H9 (cell line): ENCODE results near the gene SLC19A1. TPM values are rescaled to one million over a fixed set of nuclear protein-coding genes. Genes with fewer than 3 reads are reported as not detected.

Source experiments
- DNase-seq: peaks from one replicate; pipeline ENCODE4 v3.0.0-alpha.2; 2017
- H2AFZ ChIP-seq: one replicate; pipeline ENCODE4 v1.6.1; 2013; ENCODE audit warnings: mild to moderate bottlenecking, low read length, control low read depth, moderate library complexity
- H2AK5ac ChIP-seq: 2 replicates; pipeline ENCODE4 v1.6.1; 2013; ENCODE audit warnings: low read length, control low read depth, mixed read lengths; ENCODE audit not compliant: insufficient read length
- H2BK120ac ChIP-seq: one replicate; pipeline ENCODE4 v1.6.1; 2013; ENCODE audit warnings: low read depth, mild to moderate bottlenecking, low read length, control low read depth, inconsistent platforms; ENCODE audit not compliant: poor library complexity, severe bottlenecking
- H2BK12ac ChIP-seq: 2 replicates; pipeline ENCODE4 v1.6.1; 2013; ENCODE audit warnings: low read length, control low read depth, mixed read lengths, low read depth; ENCODE audit not compliant: insufficient read length
- H2BK15ac ChIP-seq: 2 replicates; pipeline ENCODE4 v1.6.1; 2013; ENCODE audit warnings: low read depth, low read length, control low read depth
- H2BK20ac ChIP-seq: one replicate; pipeline ENCODE4 v1.6.1; 2013; ENCODE audit warnings: low read depth, mild to moderate bottlenecking, low read length, control low read depth, inconsistent platforms; ENCODE audit not compliant: poor library complexity, severe bottlenecking
- H2BK5ac ChIP-seq: 2 replicates; pipeline ENCODE4 v1.6.1; 2013; ENCODE audit warnings: low read length, control low read depth, mixed read lengths; ENCODE audit not compliant: insufficient read length
- H3K14ac ChIP-seq: 2 replicates; pipeline ENCODE4 v1.6.1; 2013; ENCODE audit warnings: low read length, control low read depth; ENCODE audit not compliant: insufficient read depth
- H3K18ac ChIP-seq: 2 replicates; pipeline ENCODE4 v1.6.1; 2013; ENCODE audit warnings: low read depth, mild to moderate bottlenecking, mixed read lengths, low read length, control low read depth; ENCODE audit not compliant: insufficient read length
- H3K23ac ChIP-seq: 2 replicates; pipeline ENCODE4 v1.6.1; 2013; ENCODE audit warnings: low read length, control low read depth, mixed read lengths, low read depth; ENCODE audit not compliant: insufficient read length
- H3K23me2 ChIP-seq: 2 replicates; pipeline ENCODE4 v1.6.1; 2013; ENCODE audit warnings: low read depth, mild to moderate bottlenecking, mixed read lengths, low read length, control low read depth; ENCODE audit not compliant: insufficient read length, poor library complexity, severe bottlenecking
- H3K27ac ChIP-seq: 2 replicates; pipeline ENCODE4 v1.5.1; 2013; ENCODE audit warnings: low read length, control low read depth, mixed read lengths, low read depth; ENCODE audit not compliant: insufficient read length
- H3K27me3 ChIP-seq: 2 replicates; pipeline ENCODE4 v1.6.1; 2013; ENCODE audit warnings: low read length, control low read depth, inconsistent platforms; ENCODE audit not compliant: insufficient read depth
- H3K4ac ChIP-seq: 2 replicates; pipeline ENCODE4 v1.6.1; 2013; ENCODE audit warnings: low read depth, mild to moderate bottlenecking, control low read depth, inconsistent platforms, low read length, moderate library complexity
- H3K4me1 ChIP-seq: 2 replicates; pipeline ENCODE4 v1.6.1; 2013; ENCODE audit warnings: low read length, control low read depth, inconsistent platforms; ENCODE audit not compliant: insufficient read depth
- H3K4me2 ChIP-seq: 2 replicates; pipeline ENCODE4 v1.6.1; 2013; ENCODE audit warnings: low read length, control low read depth, mixed read lengths; ENCODE audit not compliant: insufficient read length, insufficient read depth
- H3K56ac ChIP-seq: 2 replicates; pipeline ENCODE4 v1.6.1; 2013; ENCODE audit warnings: low read depth, mild to moderate bottlenecking, mixed read lengths, low read length, control low read depth; ENCODE audit not compliant: insufficient read length
- H3K79me1 ChIP-seq: 2 replicates; pipeline ENCODE4 v1.6.1; 2013; ENCODE audit warnings: low read depth, mild to moderate bottlenecking, moderate library complexity, low read length, control low read depth, inconsistent platforms; ENCODE audit not compliant: insufficient read depth, poor library complexity, severe bottlenecking
- H3K79me2 ChIP-seq: 2 replicates; pipeline ENCODE4 v1.6.1; 2013; ENCODE audit warnings: low read length, control low read depth, inconsistent platforms; ENCODE audit not compliant: insufficient read depth
- H3K9ac ChIP-seq: 2 replicates; pipeline ENCODE4 v1.6.1; 2013; ENCODE audit warnings: low read length, control low read depth, mixed read lengths; ENCODE audit not compliant: insufficient read length; ENCODE audit errors: extremely low read depth
- H3K9me3 ChIP-seq: one replicate; pipeline ENCODE4 v1.6.1; 2013; ENCODE audit warnings: low read depth, low read length, inconsistent platforms; ENCODE audit not compliant: control insufficient read depth
- H3T11ph ChIP-seq: one replicate; pipeline ENCODE4 v1.6.1; 2013; ENCODE audit warnings: mild to moderate bottlenecking, low read length, control low read depth, inconsistent platforms
- H4K20me1 ChIP-seq: one replicate; pipeline ENCODE4 v1.6.1; 2013; ENCODE audit not compliant: control insufficient read depth, insufficient read length, insufficient read depth
- H4K5ac ChIP-seq: 2 replicates; pipeline ENCODE4 v1.6.1; 2013; ENCODE audit warnings: low read depth, mild to moderate bottlenecking, mixed read lengths, low read length, control low read depth; ENCODE audit not compliant: insufficient read length
- H4K8ac ChIP-seq: replicated peaks from 2 replicates; pipeline ENCODE4 v1.6.1; 2013; ENCODE audit warnings: low read length, control low read depth, mixed read lengths, low read depth; ENCODE audit not compliant: insufficient read length
- H4K91ac ChIP-seq: 2 replicates; pipeline ENCODE4 v1.6.1; 2013; ENCODE audit warnings: low read depth, mild to moderate bottlenecking, moderate library complexity, mixed read lengths, low read length, control low read depth; ENCODE audit not compliant: insufficient read length
- H3K27ac Mint-ChIP-seq, 3 experiments: 2 replicates in 2 of 3; 3 replicates in 1 of 3; pipeline ENCODE4 v1.8.0; 2020 to 2021; ENCODE audit warnings: mixed read lengths in 3 of 3, mild to moderate bottlenecking in 1 of 3, moderate library complexity in 1 of 3
- H3K27me3 Mint-ChIP-seq: 2 replicates; pipeline ENCODE4 v1.8.0; 2021; ENCODE audit warnings: low read depth, mild to moderate bottlenecking, moderate library complexity, mixed read lengths
- H3K36me3 Mint-ChIP-seq, 3 experiments: 2 replicates in 2 of 3; 3 replicates in 1 of 3; pipeline ENCODE4 v1.8.0; 2020 to 2021; ENCODE audit warnings: low read depth in 3 of 3, mixed read lengths in 3 of 3; ENCODE audit not compliant: insufficient read depth in 1 of 3
- H3K4me1 Mint-ChIP-seq, 2 experiments: 2 replicates each; pipeline ENCODE4 v1.8.0; 2020; ENCODE audit warnings: mixed read lengths in 2 of 2
- H3K4me3 Mint-ChIP-seq, 2 experiments: 2 replicates in 1 of 2; 3 replicates in 1 of 2; pipeline ENCODE4 v1.8.0; 2020 to 2021; ENCODE audit warnings: mild to moderate bottlenecking in 2 of 2, mixed read lengths in 2 of 2, moderate library complexity in 1 of 2
- H3K9me3 Mint-ChIP-seq, 2 experiments: 2 replicates in 1 of 2; 3 replicates in 1 of 2; pipeline ENCODE4 v1.8.0; 2020; ENCODE audit warnings: mild to moderate bottlenecking in 2 of 2, mixed read lengths in 2 of 2, moderate library complexity in 1 of 2
- CTCF ChIP-seq: fragments of 200-600 bp; sonication (generic); conservative IDR thresholded peaks from 3 replicates; pipeline ENCODE4 v1.8.0; 2021; ENCODE audit warnings: antibody characterized with exemption, mild to moderate bottlenecking
- WGBS: extraction: QIAGEN DNeasy Blood & Tissue Kit; methylation state at CpG from one replicate; pipeline ENCODE4 v1.1.7; 2013; ENCODE audit warnings: missing lambda C conversion rate, low lambda C conversion rate, mixed read lengths; ENCODE audit not compliant: insufficient read length; ENCODE audit errors: extremely low coverage; 5-methylcytosine and 5-hydroxymethylcytosine counted together
- total RNA-seq: library from RNA; stranded (reverse); gene quantifications from 2 replicates; pipeline ENCODE4 v1.2.1, GENCODE V29; 2021

Gene SLC19A1
- total RNA-seq, 1 experiment from 2014 or later: 32.4 TPM

GRCh38 chr21:45474323-45474950 is 67.8 kb downstream of the SLC19A1 start:
- no peak overlapping the region for H3K4me3 Mint-ChIP-seq
- WGBS: no CpG with 5 or more reads among the region's 18 CpGs
- H3K9me3 ChIP-seq: no peaks in the 10 kb centered on the region

More at GRCh38 chr21:45474323-45474950, 67.8 kb downstream of the SLC19A1 start:
- H3K4me1 Mint-ChIP-seq: peaks cover 6 to 14% of the 10 kb centered on the region in 2 experiments; a peak in 3 of 4 replicates
- Histone ChIP-seq H2BK5ac (no peak overlapping the region), H3K79me1 (peaks cover 7% of the 10 kb centered on the region), H2BK20ac (no peak overlapping the region), H3K4me1 (no peaks in the 10 kb centered on the region), H3K4me2 (no peak overlapping the region), H2BK15ac (no peak overlapping the region), H2AFZ (no peak overlapping the region), H4K20me1 (no peaks in the 10 kb centered on the region), H3K18ac (no peak overlapping the region), H3K56ac (no peak overlapping the region), H3K27me3 (no peaks in the 10 kb centered on the region), H3K27ac (no peak overlapping the region), H3K9ac (no peak overlapping the region), H4K91ac (no peak overlapping the region), H3K23ac (no peak overlapping the region), H4K5ac (no peak overlapping the region), H2BK120ac (no peak overlapping the region), H3K14ac (no peak overlapping the region), H3K79me2 (no peaks in the 10 kb centered on the region; the same call in 1 of the 2 replicates), H2AK5ac (no peak overlapping the region), H3K23me2 (no peaks in the 10 kb centered on the region), H4K8ac (no peak overlapping the region), H3T11ph (no peak overlapping the region), H2BK12ac (no peak overlapping the region), H3K4ac (no peak overlapping the region)
- no peaks in the 10 kb centered on the region; the same call in 1 of the 2 replicates for H3K27me3 Mint-ChIP-seq
- no peak for DNase-seq
- peaks cover 0 to 2% of the 10 kb centered on the region in 2 experiments; a peak in 2 of 5 replicates for H3K9me3 Mint-ChIP-seq
- TF ChIP-seq CTCF: no peak
- peaks cover 26 to 65% (median 43%) of the 10 kb centered on the region in 3 experiments; a peak in 6 of 7 replicates for H3K36me3 Mint-ChIP-seq
- peak overlapping the region in 2 of 3 experiments; percentile 3 to 12; a peak in 4 of 7 replicates for H3K27ac Mint-ChIP-seq
